Activated CD4-positive, alpha-beta T cell treated with anti-CD3 and anti-CD28 coated beads, Interleukin-2, amount 50 U/mL, for 1 hour (primary cell): ENCODE results near the gene MGAT1.

Source experiments
- DNase-seq: peaks from one replicate; pipeline ENCODE4 v3.0.0-alpha.2; 2020

MGAT1 gene

DNA sequence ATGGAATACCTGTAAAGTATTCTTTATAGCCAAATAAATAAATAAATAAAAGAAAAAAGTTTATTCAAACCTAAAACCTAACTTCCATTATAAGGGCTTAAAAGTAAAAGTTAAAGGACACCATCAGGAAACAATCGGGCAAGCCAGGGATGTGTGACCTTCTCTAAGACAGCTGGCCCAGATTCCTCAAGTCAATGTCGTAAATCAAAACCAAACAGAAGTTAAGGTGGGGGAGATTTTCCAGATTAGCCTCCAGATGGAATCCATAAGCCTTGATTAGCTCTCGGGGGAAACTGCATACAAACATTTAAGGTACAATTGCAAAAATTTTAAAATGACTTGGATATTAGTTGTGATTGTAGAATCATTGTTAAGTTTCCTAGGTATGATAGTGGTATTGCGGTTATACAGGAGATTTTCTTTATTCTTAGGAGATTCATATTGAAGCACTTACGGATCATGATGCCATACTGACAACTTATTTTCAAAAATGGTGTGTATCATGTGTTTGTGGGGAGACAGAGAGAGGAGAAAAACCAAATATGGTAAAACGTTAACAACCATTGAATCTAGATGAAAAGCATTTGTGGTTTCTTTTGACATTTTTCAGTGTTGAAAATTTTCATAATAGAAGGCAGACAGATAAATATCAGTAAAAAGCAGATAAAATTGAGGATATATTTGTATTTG, 21.5 kb upstream of the MGAT1 start:
- DNase-seq: no peak

DNA sequence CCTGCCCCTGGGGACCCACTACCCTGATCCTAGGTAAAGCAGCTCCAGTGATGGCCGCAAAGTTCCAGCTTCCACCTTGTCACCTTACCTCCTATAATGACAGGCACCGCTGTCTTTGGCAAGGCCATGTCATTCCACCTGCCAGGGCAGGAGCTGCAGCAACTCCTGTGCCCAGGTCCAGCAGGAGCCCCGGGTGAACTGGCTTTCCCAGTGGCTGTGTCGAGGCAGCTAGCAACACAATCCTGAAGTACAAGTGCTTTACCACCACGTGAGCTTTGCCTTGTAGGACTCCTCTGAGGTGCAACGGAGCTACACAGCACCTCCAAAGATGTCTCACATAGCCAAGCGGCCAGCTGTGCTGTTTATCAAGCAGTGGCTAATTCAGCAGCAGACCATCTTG, 20.7 kb upstream of the MGAT1 start:
- no peak for DNase-seq

DNA sequence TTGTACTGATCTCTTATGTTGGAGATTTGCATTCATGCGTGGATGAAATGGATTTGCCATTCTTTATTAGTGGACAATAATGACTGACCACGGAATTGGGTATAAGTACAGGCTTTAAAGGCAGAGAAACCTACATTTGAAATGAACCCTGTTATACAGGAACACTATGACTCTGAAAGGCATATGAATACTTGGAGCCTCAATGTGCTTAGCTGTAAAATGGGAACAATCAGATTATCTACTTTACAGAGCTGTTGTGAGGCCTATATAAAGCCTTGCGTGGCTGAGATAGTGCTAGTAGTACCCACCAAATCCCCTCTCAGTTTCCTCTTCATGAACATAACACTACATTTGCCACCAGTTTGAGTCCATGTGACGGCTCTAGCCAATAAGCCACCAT, 18.9 kb upstream of the MGAT1 start:
- DNase-seq: no peak

DNA sequence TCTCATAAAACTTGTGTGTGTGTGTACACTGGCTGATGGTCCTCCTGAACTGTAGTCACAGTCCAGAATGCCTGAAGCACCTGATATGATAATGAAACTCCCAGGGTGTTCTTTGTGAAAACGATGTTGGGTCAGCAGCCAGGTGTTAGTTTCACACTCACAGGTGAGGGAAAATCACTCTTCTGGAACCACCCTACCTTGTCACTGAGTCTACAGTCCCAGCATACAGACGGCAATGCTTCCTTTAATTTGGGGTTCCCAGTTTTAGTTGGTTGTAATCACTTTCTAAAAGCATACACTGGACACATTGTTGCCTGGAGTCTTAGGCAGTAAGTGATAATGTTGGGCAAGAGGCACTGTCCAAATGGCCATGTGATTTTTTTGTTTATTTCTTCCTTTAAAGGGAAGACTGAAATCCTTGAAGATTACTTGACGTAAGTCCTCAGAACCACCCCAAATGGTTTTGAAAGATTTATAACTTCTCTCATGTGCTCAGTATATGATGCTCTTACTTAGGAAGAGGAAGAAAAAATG, 18.2 kb upstream of the MGAT1 start:
- DNase-seq: no peak

DNA sequence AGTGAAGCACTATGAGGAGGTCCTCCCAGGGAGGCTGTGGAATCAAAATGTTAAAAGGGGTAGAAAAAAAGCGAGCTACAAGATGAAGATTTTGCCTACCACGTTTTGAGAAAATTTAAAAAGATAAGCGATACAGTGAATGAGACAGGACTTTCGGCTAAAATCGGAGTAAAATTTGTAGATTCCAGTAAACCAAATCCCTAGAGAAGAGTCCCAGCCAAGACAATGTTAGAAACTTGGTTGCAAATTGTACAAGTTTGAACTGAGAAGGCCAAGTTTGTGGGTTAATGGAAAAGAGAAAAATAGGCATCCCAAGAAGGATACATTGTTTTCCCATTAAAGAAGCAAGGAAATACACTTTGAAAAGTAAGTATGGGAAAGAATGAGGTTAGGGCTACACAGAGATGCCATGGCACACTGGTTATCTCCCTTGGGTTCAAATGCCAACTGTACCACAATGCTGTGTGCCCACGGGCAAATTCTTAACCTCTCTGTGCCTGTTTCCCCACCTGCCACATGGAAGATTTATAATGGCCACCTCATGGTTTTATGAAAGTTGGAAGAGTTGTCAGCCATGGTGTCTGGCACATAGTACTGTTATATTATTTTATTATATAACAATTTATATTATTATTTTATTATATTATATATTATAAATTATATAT, 16.2 kb upstream of the MGAT1 start:
- DNase-seq: no peak

DNA sequence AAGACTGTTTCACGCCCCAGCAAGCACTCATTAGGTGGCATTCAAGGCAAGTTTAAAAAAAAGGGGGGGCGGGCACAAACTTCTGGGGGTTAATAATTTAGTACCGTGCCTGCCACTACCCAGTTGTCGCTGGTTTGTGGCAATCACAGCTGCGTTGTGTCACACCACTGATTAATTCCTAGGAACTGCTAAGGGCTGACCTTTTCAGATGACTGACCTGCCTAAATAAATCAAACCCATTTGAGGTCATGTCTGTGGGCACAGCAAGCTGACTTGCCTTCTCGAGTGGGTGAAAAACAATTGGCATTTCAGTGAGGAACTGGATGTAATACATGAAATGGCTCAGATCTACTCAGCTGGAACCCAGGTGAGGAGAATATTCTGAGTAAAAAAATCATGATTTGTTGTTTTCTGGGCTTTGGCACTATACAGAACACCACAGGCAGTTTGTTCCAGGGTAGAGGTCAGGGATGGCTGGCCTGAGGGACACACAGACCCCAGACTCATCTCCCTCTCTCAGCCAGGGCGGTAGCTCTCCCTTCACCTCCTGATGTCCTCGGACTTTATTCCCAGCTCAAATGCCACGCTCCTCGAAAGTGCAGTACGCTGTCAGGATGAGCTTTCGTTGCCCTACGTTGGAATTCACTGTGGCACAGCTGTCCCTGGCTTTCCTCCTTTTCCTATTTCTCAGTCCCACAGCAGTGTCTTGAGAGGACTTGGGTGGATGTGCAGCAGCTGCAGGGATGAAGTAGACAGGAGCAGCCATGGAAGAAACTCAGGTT, 15.5 kb upstream of the MGAT1 start:
- DNase-seq: no peak

DNA sequence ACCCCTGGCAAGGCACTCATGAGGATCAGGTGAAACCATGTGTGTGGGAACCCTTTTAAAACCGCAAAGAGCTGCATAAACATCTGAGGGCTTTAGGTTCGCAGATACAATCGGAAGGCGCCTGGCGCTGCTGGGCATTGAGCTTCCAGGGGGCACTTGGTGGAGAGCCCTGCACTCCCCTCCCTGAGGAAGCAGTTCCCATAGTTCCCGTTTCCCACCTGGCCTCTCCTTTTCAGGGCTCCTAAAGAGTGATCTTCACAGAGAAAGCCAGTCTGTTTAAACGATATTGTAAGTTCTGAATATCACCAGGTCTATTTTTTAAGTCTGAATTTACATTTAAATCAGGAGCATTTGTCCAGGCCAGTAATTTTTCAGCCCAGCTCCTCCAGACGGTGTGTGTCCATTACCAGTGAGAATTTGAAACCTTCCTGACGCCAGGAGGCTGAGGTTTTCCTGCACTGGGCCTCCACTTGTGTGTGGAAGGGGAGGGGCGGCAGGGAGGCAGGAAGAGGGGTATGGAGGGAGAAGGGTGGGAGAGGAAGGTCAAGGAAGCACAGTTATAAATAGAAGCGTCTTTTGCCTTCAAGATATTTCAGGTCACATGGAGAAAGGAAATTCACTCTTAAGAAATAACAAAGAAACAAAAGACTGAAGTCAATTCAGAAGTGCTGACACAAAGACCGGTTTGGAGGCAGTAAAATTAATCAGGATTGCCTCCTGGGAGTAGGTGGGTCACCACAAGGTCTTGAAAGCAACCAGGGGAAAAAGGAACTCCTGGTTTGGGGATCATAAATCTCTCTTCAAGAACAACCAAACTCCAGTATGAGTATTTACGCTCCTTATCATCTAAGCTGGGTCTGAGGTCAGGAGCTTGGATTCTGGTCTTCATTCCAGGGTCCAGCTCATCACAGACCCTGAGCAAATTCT, 14.3 kb upstream of the MGAT1 start:
- no peak for DNase-seq

DNA sequence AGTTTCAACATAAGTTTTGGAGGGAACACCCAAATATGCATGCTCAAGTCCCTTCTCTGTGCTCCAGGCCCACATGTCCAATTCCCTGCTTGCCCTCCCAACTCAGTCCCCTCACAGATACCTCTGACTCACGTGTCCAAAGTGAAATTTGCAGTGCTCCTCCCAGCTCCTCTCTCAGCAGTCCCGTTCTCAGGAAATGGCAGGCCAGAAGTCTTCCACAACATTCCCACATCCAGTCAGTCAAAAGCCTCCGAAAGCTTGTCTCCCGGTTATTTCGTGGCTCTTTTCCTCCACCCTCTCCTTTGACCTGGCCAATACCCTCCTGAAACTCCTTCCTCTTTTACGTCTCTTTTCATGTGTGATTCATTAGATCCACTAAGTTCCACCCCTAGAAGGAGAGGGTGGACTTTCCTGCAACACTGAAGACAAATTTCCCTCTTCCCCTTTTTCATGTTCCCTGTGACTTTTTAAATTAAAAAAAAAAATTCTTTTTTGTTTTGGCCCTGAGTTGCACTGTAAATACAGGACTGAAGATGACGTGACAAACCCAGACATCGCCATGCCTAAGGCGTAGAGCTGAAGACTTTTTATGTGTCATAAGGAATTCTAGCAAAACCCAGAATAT, 12.8 kb upstream of the MGAT1 start:
- DNase-seq: no peak

DNA sequence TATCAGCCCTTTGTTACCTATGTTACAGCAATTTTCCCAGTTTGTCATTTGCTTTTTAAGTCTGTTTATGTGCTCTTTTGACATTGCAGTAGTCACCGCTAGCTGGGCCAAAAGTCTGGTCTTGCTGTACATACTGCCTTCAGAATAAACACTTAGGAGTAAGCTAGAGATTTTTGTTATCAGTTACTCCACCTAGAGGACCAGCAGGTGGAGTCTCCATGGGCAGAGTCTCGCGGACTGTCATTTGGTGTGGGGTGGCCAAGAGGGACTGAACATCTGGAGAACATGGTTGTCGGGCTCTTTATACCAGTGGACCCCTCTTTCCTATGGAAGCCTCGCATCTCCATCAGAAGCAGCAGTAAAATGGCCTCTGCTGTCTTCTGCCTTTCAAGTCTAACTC, 10.8 kb upstream of the MGAT1 start:
- DNase-seq: no peak

DNA sequence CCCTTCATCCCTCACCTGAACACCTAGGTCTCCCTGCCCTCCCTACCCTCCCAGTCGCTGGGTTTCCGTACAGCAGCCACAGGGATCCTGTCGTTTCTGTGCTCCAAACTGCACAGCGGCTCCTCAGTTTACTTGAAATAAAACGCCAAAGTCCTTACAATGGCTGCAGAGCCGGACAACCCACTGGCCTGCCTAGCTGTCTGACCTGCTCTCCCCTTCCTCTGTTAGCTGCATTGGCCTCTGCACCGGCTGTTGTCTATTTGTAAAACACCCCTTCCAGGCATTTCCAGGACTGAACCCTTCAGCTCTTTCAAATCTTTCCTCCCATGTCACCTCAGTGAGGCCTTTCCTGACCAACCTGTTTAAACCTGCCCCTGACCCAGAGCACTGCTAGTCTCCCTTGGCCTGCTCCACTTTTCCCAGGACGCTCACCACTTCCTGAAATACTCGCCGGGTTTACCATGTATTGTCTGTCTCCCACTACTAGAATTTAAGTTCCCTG, 9.1 kb upstream of the MGAT1 start:
- no peak for DNase-seq

DNA sequence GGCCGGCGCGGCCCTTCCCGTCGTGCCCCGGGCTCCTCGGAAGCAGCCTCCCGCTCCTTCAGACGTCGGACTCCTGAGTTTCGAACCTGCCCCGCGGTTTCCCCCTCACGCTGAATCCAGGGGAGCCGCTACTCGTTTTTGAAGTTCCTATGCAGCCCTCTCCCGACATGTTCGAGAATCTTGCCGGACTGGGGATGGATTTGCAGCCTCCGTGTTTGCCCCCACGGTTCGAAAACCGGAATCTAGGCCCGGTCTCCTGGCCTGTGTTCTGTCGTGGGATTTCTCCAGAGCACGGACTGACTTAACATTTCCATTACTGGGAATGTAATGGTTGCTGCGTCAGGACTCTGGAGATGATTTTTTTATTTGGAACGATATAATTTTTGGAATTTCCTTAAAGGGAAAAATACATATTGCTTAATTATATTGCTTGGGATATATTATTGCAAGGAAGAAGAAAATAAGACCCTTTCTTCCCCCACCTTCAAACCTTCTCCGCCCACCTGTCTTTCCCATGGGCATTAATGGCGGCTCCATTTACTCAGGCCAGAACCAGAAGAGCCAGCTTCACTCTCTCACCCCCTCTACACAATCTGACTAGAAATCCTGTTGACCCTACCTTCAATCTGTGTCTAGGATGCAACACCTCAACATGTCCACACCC, 8.5 kb upstream of the MGAT1 start:
- no peak for DNase-seq

DNA sequence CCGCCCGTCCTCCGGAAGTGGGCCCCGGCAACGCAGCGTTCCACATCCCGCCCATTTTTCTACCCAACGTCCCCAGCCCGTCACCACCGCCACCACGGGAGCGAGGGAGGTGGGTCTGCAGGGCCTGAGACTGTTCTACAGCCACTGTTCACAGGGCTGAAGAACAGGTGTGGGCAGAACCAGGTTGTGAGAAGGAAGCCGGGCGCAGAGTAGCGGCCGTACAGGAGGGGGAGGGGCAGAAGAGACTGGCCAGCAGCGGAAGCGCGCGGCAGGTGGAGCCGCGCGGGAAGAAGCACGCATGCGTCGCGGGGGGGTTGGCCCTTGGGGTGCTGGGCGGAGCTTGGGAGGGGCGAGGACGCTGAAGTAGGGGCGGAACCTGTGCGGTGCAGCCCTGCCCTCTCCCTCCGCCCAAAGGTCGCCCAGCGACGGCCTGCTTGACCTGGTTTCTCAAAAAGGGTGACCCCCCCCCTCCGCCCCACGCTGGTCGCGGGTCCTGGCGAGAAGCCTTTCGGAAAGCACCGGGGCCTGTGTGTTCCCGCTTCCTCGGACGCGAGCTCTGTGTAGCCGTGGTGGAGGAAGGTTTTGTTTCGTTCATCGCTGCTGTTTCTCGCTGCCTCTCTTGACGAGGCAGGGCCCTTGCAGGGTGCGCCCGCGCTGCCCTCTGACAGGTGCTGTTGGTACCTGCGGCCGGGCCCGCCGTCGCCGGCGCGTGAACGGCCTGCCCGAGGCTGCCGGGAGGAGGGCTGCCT, 7.8 kb upstream of the MGAT1 start:
- DNase-seq: peak; percentile 95

DNA sequence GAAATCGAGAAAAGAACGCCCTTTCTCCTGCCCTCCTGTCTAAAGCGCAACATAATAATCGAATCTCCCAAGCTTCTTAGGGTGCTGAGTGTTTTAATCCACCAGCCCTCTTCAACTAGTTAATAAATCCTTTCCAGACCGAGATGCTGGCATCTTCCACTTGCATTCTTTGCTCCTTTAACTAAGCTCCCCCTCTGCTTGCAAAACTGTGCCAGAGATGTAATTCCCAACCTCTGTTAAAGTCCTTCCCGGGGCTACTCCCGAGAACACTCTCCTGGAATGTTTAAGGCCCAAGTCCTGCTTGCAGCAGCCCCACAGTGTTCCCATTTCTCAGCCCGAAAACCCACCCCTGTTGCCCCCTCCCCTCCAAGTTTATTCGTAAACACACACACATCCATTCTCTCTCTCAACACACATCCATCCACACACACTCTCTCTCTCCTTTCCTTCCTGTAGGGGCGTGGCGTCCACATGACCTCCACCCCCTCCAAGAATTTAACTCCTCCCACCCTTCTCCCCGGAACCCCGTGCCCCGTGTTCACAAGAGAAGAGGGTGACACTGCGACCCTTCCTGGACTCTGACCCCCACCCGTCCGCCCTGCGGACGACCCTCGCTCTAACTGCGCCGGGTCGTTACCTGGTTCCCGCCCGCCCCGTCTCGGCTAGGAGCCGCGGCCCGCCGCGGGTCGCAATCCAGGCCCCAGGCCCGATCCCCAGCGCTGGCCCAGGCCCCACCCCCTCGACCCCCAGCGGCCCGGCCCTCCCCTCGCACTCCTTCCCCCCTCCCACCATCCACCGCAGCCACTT, 7.0 kb upstream of the MGAT1 start:
- peak; percentile 73 for DNase-seq

DNA sequence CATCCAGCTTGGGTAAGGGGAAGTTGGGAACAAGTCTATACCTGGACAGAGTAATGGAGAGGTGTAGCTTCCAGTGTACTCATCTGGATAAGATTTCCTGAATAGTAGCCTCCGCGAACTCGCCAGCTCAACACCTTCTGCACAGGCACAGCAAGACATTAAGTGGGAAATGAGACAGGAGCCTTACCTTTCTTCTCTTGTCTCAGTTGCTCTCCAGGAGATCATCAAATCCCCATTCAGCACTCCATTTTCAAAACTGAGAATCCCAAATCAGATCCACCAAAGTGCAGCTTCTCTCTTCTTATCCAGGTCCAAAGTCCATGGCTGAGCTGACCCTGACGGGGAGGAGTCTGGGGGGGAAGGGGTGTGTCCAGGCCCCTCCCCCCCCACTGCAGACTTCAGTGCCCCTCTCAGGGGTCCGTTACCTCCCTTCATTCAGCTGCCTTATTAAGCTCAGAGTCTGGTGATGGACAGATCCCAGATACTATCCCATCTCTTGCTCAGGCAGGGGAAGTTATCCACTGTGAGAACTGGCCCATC, 5.9 kb upstream of the MGAT1 start:
- no peak for DNase-seq

DNA sequence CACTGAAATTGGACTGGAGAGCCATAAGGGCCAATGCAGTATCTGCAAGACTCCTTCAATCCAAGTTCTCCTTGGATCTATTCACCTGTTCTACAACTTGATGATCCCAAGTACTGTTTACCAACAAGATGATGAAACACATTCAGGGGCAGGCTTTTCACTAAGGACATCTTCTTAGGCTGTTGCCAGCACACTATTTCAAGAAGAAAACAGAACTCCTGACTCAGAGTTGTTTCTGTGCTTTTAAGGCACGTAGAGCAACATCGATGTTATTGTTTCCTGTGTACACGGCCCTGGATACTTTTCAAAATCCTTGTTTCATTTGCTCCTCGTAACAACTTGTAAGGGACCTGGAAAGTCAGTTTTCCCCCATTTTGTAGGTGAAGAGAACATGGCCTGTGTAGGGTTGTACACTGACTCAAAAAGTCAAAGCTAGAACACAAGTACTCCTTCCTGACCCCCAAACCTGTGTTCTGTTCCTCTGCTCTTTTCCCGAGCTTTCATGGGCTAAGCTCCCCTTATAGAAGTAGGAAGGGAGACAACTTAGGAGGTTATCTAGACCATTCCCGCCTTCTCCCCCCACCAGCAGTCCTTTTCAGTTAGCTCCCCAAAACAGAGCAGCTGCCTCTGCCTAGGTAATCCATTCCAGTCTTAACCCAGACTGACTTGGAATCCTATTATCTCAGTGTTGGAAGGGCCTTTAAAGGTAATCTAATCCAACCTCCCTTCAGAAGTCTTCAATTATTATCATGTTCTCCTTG, 5.2 kb upstream of the MGAT1 start:
- no peak for DNase-seq

DNA sequence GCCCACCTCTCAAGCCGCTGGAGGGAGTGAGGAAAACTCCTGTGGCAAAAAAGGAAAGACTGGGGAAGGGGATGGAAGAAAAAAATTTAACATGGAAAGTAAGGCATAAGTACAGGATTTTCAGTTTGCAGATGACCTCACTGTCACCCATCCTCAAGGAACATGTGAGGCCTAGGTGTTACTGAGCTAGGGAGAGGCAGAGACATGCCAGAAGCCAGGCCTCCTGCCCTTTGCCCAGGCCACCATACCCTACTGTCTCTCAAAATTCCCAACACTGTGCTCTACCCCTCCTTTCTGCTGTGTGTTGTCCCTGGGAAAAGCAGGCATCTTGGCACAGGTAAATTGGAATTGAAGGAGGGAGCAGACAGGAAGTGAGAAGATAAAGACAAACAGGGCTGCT, 4.4 kb upstream of the MGAT1 start:
- DNase-seq: no peak

DNA sequence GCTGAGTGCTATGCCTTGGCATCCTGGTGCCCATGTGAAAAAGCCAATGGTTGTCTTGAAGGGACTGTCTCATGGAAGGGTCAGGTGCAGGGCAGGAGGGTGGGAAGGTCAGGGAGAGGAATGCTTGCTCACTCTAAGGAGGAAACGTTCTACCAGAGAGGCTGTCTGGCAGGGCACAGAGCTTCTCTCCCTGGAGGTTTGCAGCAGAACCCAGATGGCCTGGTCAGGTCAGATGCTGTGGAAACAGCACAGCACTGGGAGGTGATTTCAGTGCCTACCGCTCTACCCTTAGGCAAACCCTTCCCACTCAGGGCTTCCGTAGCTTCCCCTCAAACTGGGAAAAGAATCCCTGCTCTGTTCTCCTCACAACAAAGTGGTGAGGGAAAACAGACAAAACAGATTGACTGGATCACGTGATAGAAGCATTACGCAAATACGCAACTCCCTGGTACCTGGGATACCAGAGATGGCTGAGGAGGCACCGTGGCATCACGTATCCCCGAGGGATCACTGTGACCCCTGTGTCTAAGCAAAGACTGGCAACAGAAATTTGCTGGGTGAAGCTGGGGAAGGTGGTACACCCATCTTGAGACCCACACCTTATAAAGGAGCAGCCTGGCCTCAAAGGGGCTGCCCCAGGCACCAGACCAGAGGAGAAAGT, 3.9 kb upstream of the MGAT1 start:
- DNase-seq: no peak

DNA sequence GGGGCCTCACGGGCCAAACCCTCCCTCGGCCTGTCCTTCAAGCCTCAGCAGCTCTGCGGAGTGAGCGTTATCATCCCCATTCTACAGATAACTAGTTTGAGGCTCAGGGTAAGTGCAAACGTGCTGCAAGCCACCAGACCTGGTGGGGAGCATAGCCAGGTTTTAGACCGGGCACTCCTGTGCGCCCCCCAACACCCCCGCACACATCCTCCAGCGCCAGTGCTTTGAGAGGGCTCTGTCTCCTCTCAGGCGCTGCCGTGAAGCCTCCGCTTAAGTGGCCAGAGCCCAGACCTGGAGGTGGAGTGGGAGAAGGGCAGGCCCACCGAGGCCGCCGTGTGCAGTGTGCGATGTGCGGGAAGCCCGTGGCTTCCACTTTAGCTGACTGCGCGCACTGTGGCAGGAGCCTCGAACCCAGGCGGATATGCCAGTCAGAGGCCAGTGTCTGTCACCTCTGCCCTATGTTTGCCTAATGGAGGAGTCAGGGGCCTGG, 1.6 kb upstream of the MGAT1 start:
- no peak for DNase-seq
